NT2/D1 (cell line): ENCODE measurements around the gene ELFN2.

Source experiments
- SUZ12 ChIP-seq: IDR thresholded peaks from 2 replicates; pipeline ENCODE4 v1.6.1; 2011; ENCODE audit not compliant: insufficient read length, insufficient read depth; ENCODE audit errors: extremely low read depth
- YY1 ChIP-seq: IDR thresholded peaks from 2 replicates; pipeline ENCODE4 v1.6.1; 2011; ENCODE audit not compliant: insufficient read length, insufficient read depth
- ZNF274 ChIP-seq: IDR thresholded peaks from 2 replicates; pipeline ENCODE4 v1.6.1; 2011; ENCODE audit warnings: mild to moderate bottlenecking, low read depth, low read length

- TF ChIP-seq ZNF274 (no peak), YY1 (no peak), SUZ12 (no peak)
These were observed 25.7 kb downstream of the ELFN2 start for GRCh38 chr22:37401401-37402183.
